GM12874 (cell line): ENCODE results near the gene DLL3.

Source experiments
- TF ChIP-seq, protein P1 (sequence below): IDR thresholded peaks from 2 replicates; pipeline ENCODE4 v1.5.1; 2011; ENCODE audit warnings: low read depth, mild to moderate bottlenecking, control low read depth, low read length, moderate library complexity; ENCODE audit not compliant: insufficient read depth

DLL3 gene

DNA sequence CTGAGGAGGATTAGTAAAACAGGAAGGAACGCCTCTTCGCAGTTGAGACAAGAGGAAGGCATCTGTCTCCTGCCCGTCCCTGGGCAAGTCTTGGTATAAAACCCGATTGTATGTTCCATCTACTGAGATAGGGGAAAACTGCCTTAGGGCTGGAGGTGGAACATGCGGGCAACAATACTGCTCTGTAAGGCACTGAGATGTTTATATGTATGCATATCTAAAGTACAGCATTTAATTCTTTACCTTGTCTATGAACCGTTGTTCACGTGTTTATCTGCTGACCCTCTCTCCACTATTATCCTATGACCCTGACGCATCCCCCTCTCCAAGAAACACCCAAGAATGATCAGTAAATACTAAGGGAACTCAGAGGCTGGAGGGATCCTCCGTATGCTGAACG is 18.8 kb upstream of the DLL3 start:
- TF ChIP-seq, protein P1, sequence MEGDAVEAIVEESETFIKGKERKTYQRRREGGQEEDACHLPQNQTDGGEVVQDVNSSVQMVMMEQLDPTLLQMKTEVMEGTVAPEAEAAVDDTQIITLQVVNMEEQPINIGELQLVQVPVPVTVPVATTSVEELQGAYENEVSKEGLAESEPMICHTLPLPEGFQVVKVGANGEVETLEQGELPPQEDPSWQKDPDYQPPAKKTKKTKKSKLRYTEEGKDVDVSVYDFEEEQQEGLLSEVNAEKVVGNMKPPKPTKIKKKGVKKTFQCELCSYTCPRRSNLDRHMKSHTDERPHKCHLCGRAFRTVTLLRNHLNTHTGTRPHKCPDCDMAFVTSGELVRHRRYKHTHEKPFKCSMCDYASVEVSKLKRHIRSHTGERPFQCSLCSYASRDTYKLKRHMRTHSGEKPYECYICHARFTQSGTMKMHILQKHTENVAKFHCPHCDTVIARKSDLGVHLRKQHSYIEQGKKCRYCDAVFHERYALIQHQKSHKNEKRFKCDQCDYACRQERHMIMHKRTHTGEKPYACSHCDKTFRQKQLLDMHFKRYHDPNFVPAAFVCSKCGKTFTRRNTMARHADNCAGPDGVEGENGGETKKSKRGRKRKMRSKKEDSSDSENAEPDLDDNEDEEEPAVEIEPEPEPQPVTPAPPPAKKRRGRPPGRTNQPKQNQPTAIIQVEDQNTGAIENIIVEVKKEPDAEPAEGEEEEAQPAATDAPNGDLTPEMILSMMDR: no peak

- TF ChIP-seq, protein P1: no peak
Observed at GRCh38 chr19:39480337-39481228, 18.2 kb upstream of the DLL3 start, which contains the start of gene TIMM50. TIMM50 (plus strand) TSS chr19:39480838; CDS start chr19:39480854, 16 bp downstream.

DNA sequence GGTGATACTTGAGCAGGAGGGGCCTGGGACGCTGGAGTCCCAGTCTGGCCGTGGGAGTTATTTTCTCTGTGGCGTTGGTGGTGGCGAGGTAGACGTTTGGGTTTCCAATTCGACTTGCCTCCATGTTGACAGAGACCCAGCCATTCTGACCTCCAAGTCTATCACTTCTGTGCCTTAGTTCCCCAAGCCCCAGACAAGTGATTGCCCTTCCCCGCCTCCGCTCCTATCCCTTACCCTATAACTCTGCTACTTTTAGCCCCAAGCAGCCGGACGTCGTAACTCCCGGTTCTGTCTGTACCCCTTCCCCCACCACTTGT is 17.6 kb upstream of the DLL3 start:
- TF ChIP-seq, protein P1: no peak

DNA sequence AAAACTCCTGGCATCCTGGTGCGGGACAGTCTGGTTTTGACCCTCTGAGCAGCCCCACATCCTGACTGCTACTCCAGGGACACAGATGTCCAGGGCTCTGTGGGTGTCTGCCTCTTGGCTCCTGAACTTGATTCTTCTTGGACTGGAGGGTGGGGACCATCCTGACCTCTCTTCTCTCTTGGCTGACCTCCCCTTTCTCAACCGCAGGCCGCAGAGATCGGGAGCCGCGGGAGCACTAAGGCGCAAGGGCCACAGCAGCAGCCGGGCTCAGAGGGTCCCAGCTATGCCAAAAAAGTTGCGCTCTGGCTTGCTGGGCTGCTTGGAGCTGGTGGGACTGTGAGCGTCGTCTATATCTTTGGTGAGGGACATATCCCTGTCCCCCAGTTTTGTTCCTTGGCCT is 17.1 kb upstream of the DLL3 start:
- TF ChIP-seq, protein P1: no peak

DNA sequence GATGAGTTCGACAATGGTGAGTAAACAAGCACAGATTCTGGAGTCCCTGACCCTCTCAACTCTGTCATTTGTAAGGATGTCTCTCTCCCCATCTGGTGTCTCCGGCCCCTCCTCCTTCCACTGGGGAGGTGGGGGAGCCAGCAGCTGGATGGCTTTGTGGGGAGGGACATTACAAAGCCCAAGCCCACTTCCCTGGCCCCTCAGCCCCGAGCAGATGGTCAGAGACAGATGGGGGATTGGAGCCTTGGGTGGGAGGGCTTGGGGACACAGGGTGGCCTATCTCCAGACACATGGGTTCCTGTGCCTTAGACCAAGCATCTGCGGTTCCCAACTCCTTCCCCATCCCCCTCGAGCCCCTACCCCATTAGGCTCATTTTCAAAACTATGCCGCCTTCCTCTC is 15.6 kb upstream of the DLL3 start:
- TF ChIP-seq, protein P1: no peak

GRCh38 chr19:39489756-39490155 is 9.0 kb upstream of the DLL3 start:
- TF ChIP-seq, protein P1: no peak

GRCh38 chr19:39492225-39492624 is 6.5 kb upstream of the DLL3 start:
- TF ChIP-seq, protein P1: no peak
